Loucy (cell line): ENCODE results near the gene TAC4.

Experiments
- H2AFZ ChIP-seq: fragments of 200-600 bp; sonication (generic); 2 replicates; pipeline ENCODE4 v1.6.0; 2016; ENCODE audit warnings: antibody characterized with exemption, mild to moderate bottlenecking, low read length, moderate library complexity
- H3F3A ChIP-seq: fragments of 200-600 bp; 2 replicates; pipeline ENCODE4 v1.6.0; 2016; ENCODE audit warnings: antibody characterized with exemption, low read depth, mild to moderate bottlenecking
- H3K27me3 ChIP-seq: fragments of 200-600 bp; sonication (generic); 2 replicates; pipeline ENCODE4 v1.6.1; 2014; ENCODE audit warnings: low read length, mild to moderate bottlenecking; ENCODE audit not compliant: insufficient read depth, poor library complexity, severe bottlenecking
- H3K36me3 ChIP-seq: fragments of 200-600 bp; sonication (generic); 2 replicates; pipeline ENCODE4 v1.6.1; 2016; ENCODE audit warnings: low read length; ENCODE audit not compliant: insufficient read depth
- H3K4me1 ChIP-seq: fragments of 200-600 bp; sonication (generic); 2 replicates; pipeline ENCODE4 v1.5.1; 2014; ENCODE audit warnings: low read length, mild to moderate bottlenecking; ENCODE audit not compliant: insufficient read depth, poor library complexity, severe bottlenecking
- H3K4me2 ChIP-seq: fragments of 200-600 bp; sonication (generic); 2 replicates; pipeline ENCODE4 v1.6.0; 2014; ENCODE audit warnings: antibody characterized with exemption, low read length, low read depth, mild to moderate bottlenecking; ENCODE audit not compliant: poor library complexity, severe bottlenecking
- H3K4me3 ChIP-seq: fragments of 200-600 bp; sonication (generic); 2 replicates; pipeline ENCODE4 v1.5.1; 2014; ENCODE audit warnings: low read length, mild to moderate bottlenecking, mixed read lengths; ENCODE audit not compliant: poor library complexity, severe bottlenecking
- H3K79me2 ChIP-seq: fragments of 200-600 bp; sonication (generic); 2 replicates; pipeline ENCODE4 v1.6.1; 2014; ENCODE audit warnings: low read length; ENCODE audit not compliant: insufficient read depth
- H3K9ac ChIP-seq: fragments of 200-600 bp; sonication (generic); 2 replicates; pipeline ENCODE4 v1.6.0; 2014; ENCODE audit warnings: mild to moderate bottlenecking, low read depth, low read length, moderate library complexity; ENCODE audit not compliant: poor library complexity, severe bottlenecking
- H3K9me2 ChIP-seq: fragments of 200-600 bp; sonication (generic); replicated peaks from 2 replicates; pipeline ENCODE4 v1.6.1; 2016; ENCODE audit warnings: low read depth, low read length, mixed read lengths
- H3K9me3 ChIP-seq: fragments of 200-600 bp; sonication (generic); 2 replicates; pipeline ENCODE4 v1.6.1; 2014; ENCODE audit warnings: mild to moderate bottlenecking, antibody characterized with exemption, low read length, low read depth; ENCODE audit not compliant: insufficient read depth
- H4K20me1 ChIP-seq: fragments of 200-600 bp; sonication (generic); 2 replicates; pipeline ENCODE4 v1.6.0; 2014; ENCODE audit warnings: antibody characterized with exemption, low read length, mild to moderate bottlenecking; ENCODE audit not compliant: insufficient read depth, poor library complexity, severe bottlenecking
- CTCF ChIP-seq: fragments of 200-600 bp; sonication (generic); conservative IDR thresholded peaks from 2 replicates; pipeline ENCODE4 v1.5.1; 2014; ENCODE audit warnings: mild to moderate bottlenecking, antibody characterized with exemption, low read length
- EZH2phosphoT487 ChIP-seq: fragments of 200-600 bp; IDR thresholded peaks from 2 replicates; pipeline ENCODE4 v1.6.1; 2018; ENCODE audit warnings: antibody characterized with exemption, mild to moderate bottlenecking, moderate library complexity, borderline replicate concordance

The TAC4 gene

GRCh38 chr17:49891271-49891670 lies 43.4 kb upstream of the TAC4 start:
- H3K4me1 ChIP-seq: no peaks in the 10 kb centered on the region

GRCh38 chr17:49890852-49891251 lies 43.0 kb upstream of the TAC4 start:
- Histone ChIP-seq H3K36me3 (no peaks in the 10 kb centered on the region), H3K9me2 (no peaks in the 10 kb centered on the region), H3K79me2 (no peaks in the 10 kb centered on the region), H3K4me1 (no peaks in the 10 kb centered on the region), H3F3A (no peaks in the 10 kb centered on the region), H3K9ac (no peak overlapping the region), H2AFZ (no peak overlapping the region), H3K27me3 (no peaks in the 10 kb centered on the region), H3K9me3 (no peaks in the 10 kb centered on the region), H3K4me2 (no peak overlapping the region), H3K4me3 (no peak overlapping the region), H4K20me1 (no peaks in the 10 kb centered on the region)
- TF ChIP-seq CTCF (no peak), EZH2phosphoT487 (no peak)

More at GRCh38 chr17:49891271-49891670, 43.4 kb upstream of the TAC4 start:
- no peaks in the 10 kb centered on the region for H3F3A ChIP-seq
- H4K20me1 ChIP-seq: no peaks in the 10 kb centered on the region
- no peaks in the 10 kb centered on the region for H3K36me3 ChIP-seq
- H3K4me3 ChIP-seq: no peak overlapping the region
- no peak overlapping the region for H3K9ac ChIP-seq
- H3K4me2 ChIP-seq: no peak overlapping the region
- no peaks in the 10 kb centered on the region for H3K9me2 ChIP-seq
- no peak overlapping the region for H2AFZ ChIP-seq
- H3K9me3 ChIP-seq: no peaks in the 10 kb centered on the region
- H3K79me2 ChIP-seq: no peaks in the 10 kb centered on the region
- no peaks in the 10 kb centered on the region for H3K27me3 ChIP-seq
- TF ChIP-seq EZH2phosphoT487: no peak
- no peak for TF ChIP-seq CTCF

- Histone ChIP-seq H3K4me2 (no peak overlapping the region), H3K9me2 (no peaks in the 10 kb centered on the region), H3K4me3 (no peak overlapping the region), H2AFZ (no peak overlapping the region), H3K9me3 (no peaks in the 10 kb centered on the region), H3K4me1 (no peaks in the 10 kb centered on the region), H3K36me3 (no peaks in the 10 kb centered on the region), H3K9ac (no peak overlapping the region), H3F3A (no peaks in the 10 kb centered on the region), H3K79me2 (no peaks in the 10 kb centered on the region), H4K20me1 (no peaks in the 10 kb centered on the region), H3K27me3 (no peaks in the 10 kb centered on the region)
- TF ChIP-seq EZH2phosphoT487: no peak
- TF ChIP-seq CTCF: no peak
These were observed 42.4 kb upstream of the TAC4 start for GRCh38 chr17:49890077-49890821.
